NCI-H2171 treated with DMSO at 0.1 percent for 48 hours (cell line): ENCODE data around the gene BOK.
"Not testable (repeated sequence)": the region's sequence is repeated elsewhere in the genome, so short reads cannot be mapped to it uniquely, and the experiment has no call there.

Experiments
- DNase-seq: peaks from one replicate; lab custom pipeline; 2025; lab: John Stamatoyannopoulos, UW

Gene BOK

DNA sequence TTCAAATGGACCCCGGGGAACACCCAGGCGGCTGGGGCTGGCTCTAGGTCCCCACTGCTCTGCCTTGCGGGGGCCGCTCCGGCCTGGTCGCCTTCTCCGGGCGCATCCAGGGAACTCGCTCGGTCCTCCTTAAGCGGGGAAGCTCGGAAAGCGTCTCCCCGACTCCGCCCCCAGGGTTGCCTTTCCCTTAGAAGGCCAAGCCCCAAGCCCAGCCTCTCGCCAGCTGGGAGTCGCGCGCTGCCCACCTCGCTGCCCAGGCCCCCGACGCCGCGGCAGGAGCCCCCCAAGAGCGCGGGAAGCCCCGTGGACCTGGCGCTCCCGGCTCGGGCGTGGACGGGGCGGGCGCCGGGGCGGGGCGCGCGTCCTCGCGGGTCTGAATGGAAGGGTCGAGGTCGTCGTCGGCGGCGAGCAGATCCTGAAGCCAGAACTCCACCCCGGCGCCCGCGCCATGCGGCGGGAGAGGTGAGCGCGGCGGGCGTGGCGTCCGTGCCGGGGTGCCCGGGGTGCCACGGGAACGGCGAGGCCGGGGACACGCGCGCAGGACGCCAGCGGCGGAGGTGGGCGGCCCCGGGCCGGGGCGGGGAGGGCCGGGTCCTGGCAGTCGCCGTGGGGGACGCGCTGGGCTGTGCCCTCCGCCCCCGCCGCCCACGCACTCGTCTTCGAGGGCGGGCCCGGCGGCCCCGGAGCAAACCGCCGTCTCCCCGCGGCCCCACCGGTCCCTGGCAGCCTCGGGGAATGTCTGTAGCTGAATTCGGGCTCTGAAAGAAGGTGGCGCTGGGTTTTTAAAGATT lies at the start of gene BOK:
Gene BOK (plus strand): TSS at position 214 of the 791 bp plus-strand sequence. CDS start 739 bp downstream, outside the sequence.
- DNase-seq, result no peak

GRCh38 chr2:241509155-241509784 lies 49.3 kb upstream of the BOK start:
- DNase-seq, result no peak

DNA sequence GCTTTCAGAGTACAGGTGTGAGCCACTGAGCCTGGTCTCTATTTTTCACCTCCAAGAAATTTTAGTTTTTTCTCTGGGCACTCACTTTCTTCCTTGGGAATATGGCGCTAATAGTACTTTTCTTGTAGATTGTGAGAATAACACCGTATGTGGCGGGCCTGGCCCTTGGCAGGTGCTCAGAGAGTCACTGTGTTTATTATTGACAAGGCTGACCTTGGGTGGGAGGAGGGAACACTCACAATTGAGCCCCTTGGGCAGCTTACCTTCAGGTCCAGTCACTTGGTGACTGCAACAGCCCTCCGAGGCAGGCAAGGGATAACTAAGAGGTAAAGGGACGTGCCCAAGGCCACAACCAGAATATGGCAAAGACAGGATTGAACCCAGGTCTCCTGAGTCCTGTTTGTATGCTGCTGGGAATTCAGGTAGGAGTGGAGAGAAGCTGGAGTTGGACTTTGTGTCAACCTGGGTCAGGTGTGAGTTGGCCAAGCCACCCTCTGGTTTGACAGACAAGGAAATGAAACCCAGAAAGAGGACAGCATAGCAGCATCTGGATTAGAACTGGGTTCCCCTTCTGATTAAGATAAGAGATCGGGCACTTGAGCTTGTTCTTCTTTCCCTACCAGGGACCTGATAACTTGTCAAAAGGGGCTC lies 47.3 kb upstream of the BOK start:
- DNase-seq, result no peak

DNA sequence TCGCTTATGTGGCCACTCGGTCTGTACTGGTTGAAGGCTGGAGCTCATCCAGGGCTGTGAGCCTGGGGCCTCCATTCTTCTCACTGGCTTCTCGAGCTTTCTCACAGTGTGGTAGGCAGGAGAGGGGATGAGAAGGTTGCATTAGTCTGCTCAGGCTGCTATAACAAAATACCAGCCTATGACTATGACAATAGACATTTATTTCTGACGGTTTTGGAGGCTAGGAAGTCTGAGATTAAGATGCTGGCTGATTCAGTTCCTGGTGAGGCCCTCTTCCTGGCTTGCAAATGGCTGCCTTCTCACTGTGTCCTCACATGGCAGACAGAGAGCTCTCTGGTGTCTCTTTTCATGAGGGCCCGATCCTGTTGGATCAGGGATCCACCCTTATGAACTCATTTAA lies 44.0 kb upstream of the BOK start:
- DNase-seq, result no peak

DNA sequence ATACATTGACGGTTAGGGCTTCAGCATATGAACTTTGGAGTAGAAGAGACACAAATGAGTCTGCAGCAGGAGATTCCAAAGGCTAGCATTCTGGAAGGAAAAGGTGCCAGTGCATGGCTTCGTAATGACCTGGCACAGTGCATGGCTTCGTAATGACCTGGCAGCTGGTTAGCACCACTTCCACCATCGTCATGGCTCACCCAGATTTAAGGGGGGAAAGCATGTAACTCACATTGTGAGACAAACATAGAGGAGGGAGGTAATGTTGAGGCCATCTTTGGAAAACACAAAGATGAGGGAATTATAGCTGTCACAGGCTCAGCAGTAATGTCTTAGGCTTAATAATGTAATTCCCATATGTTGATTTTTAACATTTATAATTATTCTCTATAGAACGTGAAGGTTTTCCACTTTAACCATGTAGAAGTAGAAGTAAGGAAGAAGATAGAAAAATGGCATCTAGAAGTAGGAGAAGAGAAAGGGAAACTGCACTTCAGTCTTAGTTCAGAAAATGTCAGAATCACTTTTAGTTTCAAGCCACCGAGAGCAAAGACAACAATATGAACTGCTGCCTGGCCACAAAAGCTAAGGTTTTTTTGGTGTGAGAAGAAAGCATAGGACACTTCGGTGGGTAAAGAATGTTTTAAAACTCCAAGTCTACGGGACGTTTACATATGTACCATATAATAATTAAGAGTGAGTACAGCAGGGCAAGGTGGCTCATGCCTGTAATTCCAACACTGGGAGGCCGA lies 43.4 kb upstream of the BOK start:
- no peak for DNase-seq

DNA sequence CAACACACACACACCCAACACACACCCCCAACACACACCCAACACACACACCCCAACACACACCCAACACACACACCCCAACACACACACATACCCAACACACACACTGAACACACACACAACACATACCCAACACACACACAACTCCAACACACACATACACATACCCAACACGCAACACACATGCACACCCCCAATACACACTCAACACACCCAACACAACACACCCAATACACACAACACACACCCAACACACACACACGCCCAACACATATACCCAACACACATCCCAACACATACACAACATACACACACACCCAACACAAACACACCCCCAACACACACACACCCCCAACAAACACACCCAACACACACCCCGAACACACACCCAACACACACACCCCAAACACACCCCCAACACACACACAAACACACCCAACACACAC lies 42.0 kb upstream of the BOK start:
- no peak for DNase-seq

GRCh38 chr2:241517297-241517696 lies 41.2 kb upstream of the BOK start:
- no peak for DNase-seq

- peak; percentile 15 for DNase-seq
Observed at GRCh38 chr2:241519669-241520068, 38.9 kb upstream of the BOK start.

- no peak for DNase-seq
Observed at GRCh38 chr2:241522477-241522876, 36.1 kb upstream of the BOK start.

GRCh38 chr2:241525818-241526780 lies 32.4 kb upstream of the BOK start:
- not testable (repeated sequence) for DNase-seq

DNA sequence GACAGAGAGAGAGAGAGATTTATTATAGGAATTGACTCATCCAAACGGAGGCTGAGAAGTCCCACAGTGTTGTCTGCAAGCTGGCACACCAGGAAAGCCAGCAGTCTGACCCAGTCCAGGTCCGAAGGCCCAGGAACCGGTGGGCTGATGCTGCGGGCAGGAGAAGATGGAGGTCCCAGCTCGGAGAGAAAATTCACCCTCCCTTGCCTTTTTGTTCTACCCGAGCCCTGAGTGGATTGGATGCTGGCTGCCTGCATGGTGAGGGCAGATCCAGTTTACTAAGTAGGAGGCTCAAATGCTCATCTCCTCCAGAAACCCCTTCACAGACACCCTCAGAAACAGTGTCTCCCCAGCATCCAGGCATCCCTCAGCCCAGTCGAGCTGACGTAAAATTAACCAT lies 28.0 kb upstream of the BOK start:
- DNase-seq, result no peak

DNA sequence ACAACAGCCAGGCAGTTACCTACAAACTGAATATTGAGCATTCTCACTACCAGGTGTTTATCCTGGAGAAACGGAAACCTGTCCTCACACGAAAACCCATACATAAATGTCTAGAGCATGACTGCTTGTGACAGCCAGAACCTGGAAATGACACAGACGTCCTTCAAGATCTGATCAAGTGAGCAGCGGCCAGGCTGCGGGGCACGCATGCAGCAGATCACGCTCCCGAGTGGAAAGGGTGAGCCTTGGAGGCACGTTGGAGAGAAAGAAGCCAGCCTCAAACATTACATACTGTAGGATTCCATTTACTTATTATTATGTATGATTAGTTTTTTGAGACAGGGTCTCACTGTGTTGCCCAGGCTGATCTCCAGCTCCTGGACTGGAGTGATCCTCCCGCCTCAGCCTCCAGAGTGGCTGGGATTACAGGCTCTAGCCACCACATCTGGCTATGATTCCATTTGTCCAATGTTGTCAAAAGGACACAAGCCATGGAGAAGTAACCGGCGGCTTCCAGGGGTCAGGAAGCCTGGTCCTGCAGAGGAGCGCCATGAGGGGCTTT lies 27.3 kb upstream of the BOK start:
- DNase-seq, result no peak

DNA sequence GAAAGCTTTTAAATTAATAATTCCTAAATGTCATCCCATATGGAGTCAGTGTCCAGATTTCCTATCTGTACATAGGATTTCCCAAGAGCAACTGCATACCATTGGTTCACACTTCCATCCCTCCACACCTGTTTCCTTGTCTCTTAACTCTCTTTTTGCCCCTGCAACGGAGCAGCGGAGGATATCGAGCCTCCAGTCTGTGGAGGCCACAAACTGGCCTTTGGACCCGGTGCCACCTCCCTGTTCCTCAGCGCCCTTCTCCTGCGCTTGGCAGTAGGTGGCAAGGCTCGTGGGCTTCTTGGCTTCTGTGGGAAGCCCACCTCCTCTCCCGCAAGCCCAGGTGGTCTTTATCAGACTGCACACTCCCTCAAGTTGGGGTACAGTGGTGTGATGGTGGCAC lies 26.4 kb upstream of the BOK start:
- DNase-seq, result no peak

GRCh38 chr2:241532733-241533601 lies 25.6 kb upstream of the BOK start:
- DNase-seq, result no peak

- no peak for DNase-seq
Observed at GRCh38 chr2:241534293-241534692, 24.3 kb upstream of the BOK start.

DNA sequence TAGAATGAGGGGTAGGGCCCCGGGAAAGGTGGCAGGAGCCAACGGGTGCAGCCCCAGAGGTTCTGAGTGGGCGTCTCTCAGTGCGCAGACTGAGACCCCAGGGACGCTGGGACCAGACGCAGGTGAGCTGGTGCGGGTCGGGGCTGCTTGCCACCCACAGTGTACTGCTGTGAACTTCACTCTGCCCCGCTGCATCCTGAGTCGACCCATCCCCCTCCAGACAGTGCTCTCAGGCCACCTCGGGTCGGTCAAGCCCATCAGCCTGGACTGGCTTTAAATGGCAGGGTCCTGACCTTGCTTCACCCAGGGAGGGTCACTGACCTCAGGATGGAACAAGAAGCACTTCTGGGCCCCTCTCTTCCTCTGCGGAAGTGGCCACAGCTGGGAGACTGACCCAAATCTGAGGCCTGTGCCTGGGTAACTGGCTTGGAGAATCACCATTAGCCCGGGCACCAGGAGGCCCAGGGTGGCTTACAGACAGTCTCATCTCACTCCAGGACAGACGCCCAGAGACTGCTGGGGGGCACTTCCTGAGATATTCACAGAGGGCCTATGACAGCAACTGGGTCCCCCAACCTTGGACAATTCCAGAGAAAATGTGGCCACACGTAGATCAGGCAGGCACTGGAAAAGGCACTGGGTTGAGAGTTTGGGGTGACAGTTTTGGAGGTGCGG lies 23.7 kb upstream of the BOK start:
- no peak for DNase-seq

DNA sequence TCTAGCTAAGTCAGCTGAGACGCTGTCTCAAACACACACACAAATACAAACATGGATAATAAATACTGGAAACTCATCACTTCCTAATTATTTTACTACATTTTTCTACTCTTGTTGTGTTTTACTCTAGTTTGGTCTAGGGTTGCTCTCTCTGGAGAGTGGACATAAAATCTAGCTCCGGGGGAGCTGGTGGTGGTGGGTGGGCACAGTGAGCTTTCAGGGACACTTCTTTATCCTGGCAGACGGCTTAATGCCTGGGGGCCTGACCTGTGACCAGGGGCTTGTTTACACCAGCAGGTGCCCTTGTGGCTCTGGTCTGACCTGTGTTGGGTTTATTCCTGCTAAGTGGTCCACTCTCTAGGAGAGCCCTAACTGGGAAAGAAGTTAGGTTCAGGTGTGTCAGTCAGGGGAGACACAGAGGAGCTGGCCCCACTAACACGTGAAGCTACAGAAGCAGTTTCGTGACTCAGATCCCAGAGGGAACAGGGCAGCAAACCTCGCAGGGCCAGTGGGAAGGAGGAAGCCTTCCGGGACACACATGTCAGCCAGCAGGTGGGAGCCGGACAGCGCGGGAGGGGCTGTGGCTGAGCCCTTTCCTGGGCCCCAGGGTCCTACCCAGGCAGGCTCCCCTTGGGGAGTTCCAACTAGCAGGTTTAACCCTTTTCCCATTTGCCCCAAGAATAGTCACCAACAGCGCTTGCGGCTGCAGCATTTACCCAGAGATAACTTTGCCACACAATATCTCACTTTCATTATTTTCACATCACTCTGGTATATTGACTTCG lies 22.5 kb upstream of the BOK start:
- DNase-seq, result no peak

DNA sequence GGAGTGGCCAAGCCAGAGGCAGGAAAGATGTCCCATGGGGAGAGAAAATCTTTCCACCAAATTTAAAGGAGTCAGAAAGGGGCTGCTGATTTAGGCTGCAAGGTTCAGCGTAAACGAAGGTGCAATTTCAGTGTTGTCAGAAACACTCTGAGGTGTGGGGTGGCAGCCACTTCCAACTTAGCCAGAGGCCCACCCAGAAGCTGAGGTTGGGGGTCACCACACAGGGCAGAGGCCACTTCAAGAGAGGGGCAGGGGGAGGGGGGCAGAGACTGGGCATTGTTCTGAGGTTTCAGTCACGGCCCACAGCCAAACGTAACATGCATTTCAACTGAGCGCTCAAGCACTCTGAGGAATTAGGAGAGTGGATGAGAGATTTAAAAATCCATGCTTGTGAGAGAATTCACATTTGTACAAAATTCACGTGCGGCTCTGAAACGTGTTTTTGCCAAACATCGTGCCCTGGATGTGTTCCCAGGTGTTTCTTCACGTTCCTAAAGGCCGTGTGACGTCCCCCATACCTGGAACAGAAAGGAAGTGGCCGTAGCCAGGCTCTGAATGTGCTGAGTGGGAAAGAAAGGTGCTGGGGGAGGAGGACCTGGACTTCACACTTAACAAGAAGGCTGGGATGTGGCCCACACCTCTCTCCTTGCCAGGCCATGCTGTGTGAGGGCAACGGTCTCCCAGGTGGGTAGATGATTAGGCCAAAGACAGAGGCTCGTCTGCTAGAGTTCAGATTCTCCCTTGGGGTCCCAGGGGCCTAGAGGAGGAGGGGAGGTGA lies 19.5 kb upstream of the BOK start:
- DNase-seq, result no peak
